Mesothelial cell of epicardium (in vitro differentiated cells): ENCODE measurements around the gene OTOL1. TPM values are rescaled to one million over a fixed set of nuclear protein-coding genes. Genes with fewer than 3 reads are reported as not detected.
"Not testable (repeated sequence)": the region's sequence is repeated elsewhere in the genome, so short reads cannot be mapped to it uniquely, and the experiment has no call there.

ENCODE experiments used
- DNase-seq, 2 experiments: peaks; one replicate each; pipeline ENCODE4 v3.0.0; 2021; ENCODE audit warnings: low spot score in 2 of 2; ENCODE audit not compliant: unreplicated experiment in 2 of 2
- H3K27ac Mint-ChIP-seq: 2 replicates; pipeline ENCODE4 v1.8.0; 2021; ENCODE audit warnings: mixed read lengths
- H3K27me3 Mint-ChIP-seq: 2 replicates; pipeline ENCODE4 v1.8.0; 2021; ENCODE audit warnings: low read depth, mixed read lengths
- H3K36me3 Mint-ChIP-seq: 2 replicates; pipeline ENCODE4 v1.8.0; 2021; ENCODE audit warnings: mixed read lengths
- H3K4me1 Mint-ChIP-seq: 2 replicates; pipeline ENCODE4 v1.8.0; 2021; ENCODE audit warnings: mixed read lengths
- H3K4me3 Mint-ChIP-seq: 2 replicates; pipeline ENCODE4 v1.8.0; 2021; ENCODE audit warnings: mild to moderate bottlenecking, moderate library complexity, mixed read lengths
- H3K9me3 Mint-ChIP-seq: 2 replicates; pipeline ENCODE4 v1.8.0; 2021; ENCODE audit warnings: mixed read lengths
- CTCF ChIP-seq: fragments of 200-600 bp; sonication (generic); IDR thresholded peaks from one replicate; pipeline ENCODE4 v1.5.0; 2021; ENCODE audit warnings: antibody characterized with exemption; ENCODE audit not compliant: unreplicated experiment
- total RNA-seq: library from RNA; stranded (reverse); gene quantifications from 3 replicates; pipeline ENCODE4 v1.2.1, GENCODE V29; 2021

OTOL1 gene
- total RNA-seq, 1 donor from 2014 or later: not detected

DNA sequence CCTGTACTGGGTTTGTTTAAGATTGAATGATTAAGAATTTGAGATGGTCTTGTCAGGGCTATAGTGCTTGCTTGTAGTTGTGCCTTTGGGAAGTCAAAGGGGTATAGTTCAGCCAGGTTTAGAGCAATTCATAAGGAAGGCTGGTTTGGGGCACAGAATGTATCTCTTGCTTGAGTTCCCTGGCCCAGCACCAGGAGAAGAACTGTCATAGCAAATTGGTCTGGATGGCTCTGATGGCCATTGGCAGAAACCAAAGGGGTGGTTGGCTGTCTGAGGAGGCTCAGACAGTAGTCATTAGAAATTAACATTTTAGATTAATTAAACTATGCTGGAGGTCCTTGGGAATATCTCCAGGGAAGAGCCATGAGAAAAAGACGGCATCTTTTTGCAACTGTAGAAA is 25.4 kb upstream of the OTOL1 start:
- H3K36me3 Mint-ChIP-seq: no peaks in the 10 kb centered on the region
- H3K4me3 Mint-ChIP-seq: no peak overlapping the region
- H3K9me3 Mint-ChIP-seq: no peaks in the 10 kb centered on the region
- no peak overlapping the region for H3K27ac Mint-ChIP-seq
- no peaks in the 10 kb centered on the region for H3K27me3 Mint-ChIP-seq
- peaks cover 2% of the 10 kb centered on the region for H3K4me1 Mint-ChIP-seq
- no peak for TF ChIP-seq CTCF
- DNase-seq: no peak

DNA sequence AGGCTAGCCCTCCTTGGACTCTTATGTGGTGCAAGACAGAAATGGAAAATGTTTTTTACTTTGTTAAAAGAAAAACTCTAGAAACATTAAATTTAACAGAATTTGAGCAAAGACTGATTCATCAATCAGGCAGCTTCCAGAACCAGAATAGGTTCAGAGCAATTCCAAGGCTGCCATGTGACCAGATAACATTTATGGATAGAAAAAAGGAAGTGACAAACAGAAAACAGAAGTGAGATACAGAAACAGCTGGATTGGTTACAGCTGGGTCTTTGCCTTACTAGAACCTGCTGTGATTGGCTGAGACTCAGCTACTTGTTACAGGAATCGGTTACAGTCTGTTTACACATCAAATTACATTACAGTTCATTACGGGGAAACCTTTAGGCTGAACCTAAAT is 22.5 kb upstream of the OTOL1 start:
- H3K4me3 Mint-ChIP-seq: no peak overlapping the region
- H3K27me3 Mint-ChIP-seq: no peaks in the 10 kb centered on the region
- H3K9me3 Mint-ChIP-seq: peaks cover 5% of the 10 kb centered on the region
- H3K36me3 Mint-ChIP-seq: no peaks in the 10 kb centered on the region
- H3K4me1 Mint-ChIP-seq: peaks cover 2% of the 10 kb centered on the region
- H3K27ac Mint-ChIP-seq: no peak overlapping the region
- no peak for DNase-seq
- no peak for TF ChIP-seq CTCF

GRCh38 chr3:161474741-161475140 is 21.9 kb upstream of the OTOL1 start:
- TF ChIP-seq CTCF: no peak

DNA sequence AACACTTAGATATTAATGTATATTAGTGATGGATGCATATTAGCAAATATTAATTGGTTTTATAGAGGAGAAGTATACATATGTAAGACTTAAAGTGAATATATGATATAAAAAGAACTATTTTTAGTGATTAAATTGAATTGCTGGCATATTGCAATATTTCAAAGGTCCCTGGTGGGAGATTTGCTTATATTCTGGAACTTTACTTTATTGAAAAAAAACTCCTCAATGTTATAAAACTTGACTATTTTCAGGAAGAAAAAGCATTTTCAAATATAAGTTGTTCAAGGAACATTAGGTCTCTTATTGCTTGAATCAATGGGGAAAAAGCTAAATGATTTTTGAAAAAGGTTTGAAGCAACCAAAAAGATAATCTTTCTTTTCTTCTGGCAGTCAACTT is 21.4 kb upstream of the OTOL1 start:
- Mint-ChIP-seq H3K9me3 (peaks cover 5% of the 10 kb centered on the region), H3K27me3 (peaks cover 1% of the 10 kb centered on the region), H3K4me1 (peaks cover 2% of the 10 kb centered on the region), H3K36me3 (no peaks in the 10 kb centered on the region), H3K4me3 (no peak overlapping the region), H3K27ac (no peak overlapping the region)
- TF ChIP-seq CTCF: no peak
- no peak for DNase-seq

More at GRCh38 chr3:161474741-161475140, 21.9 kb upstream of the OTOL1 start:
- peaks cover 1% of the 10 kb centered on the region for H3K27me3 Mint-ChIP-seq
- peaks cover 5% of the 10 kb centered on the region for H3K9me3 Mint-ChIP-seq
- no peak overlapping the region for H3K27ac Mint-ChIP-seq
- DNase-seq: no peak
- H3K4me3 Mint-ChIP-seq: no peak overlapping the region
- peaks cover 2% of the 10 kb centered on the region for H3K4me1 Mint-ChIP-seq
- H3K36me3 Mint-ChIP-seq: no peaks in the 10 kb centered on the region

- H3K4me3 Mint-ChIP-seq: no peak overlapping the region
- peaks cover 1% of the 10 kb centered on the region for H3K27me3 Mint-ChIP-seq
- no peaks in the 10 kb centered on the region for H3K36me3 Mint-ChIP-seq
- no peak overlapping the region for H3K27ac Mint-ChIP-seq
- DNase-seq: no peak
- peaks cover 2% of the 10 kb centered on the region for H3K4me1 Mint-ChIP-seq
- H3K9me3 Mint-ChIP-seq: peaks cover 5% of the 10 kb centered on the region
- TF ChIP-seq CTCF: no peak
Measured at GRCh38 chr3:161475905-161476304, 20.7 kb upstream of the OTOL1 start.

DNA sequence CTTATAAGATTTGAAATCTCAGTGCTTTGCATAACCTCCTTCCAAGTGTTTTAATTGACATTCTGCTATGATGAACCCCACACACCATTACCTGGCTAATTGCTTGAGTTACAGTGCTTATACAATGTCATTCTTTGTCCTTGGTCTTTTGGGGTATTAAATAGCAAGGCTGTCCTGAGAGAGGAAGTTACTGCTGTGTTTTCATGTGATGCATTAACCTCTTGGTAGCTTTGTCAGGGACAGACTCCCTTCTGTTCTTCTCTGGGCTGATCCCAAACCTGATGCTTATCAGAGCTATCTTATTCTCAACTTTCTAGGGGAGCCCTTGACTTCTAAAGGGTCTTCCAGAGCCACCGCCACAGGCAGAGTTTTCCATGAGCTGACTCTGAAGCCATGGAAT is 12.4 kb upstream of the OTOL1 start:
- Mint-ChIP-seq H3K4me1 (no peaks in the 10 kb centered on the region), H3K9me3 (no peaks in the 10 kb centered on the region), H3K36me3 (no peaks in the 10 kb centered on the region), H3K27ac (no peak overlapping the region), H3K4me3 (no peak overlapping the region), H3K27me3 (peaks cover 9% of the 10 kb centered on the region)
- DNase-seq: no peak
- no peak for TF ChIP-seq CTCF

GRCh38 chr3:161488284-161488683 is 8.3 kb upstream of the OTOL1 start:
- H3K36me3 Mint-ChIP-seq, DNase-seq, H3K27me3 Mint-ChIP-seq, H3K4me3 Mint-ChIP-seq, H3K4me1 Mint-ChIP-seq, H3K9me3 Mint-ChIP-seq, H3K27ac Mint-ChIP-seq: not testable (repeated sequence)
